B cell (primary cell): Measurements from ENCODE around the gene TMEM130. TPM values are rescaled to one million over a fixed set of nuclear protein-coding genes. Genes with fewer than 3 reads are reported as not detected.

Experiments
- ATAC-seq: fragments of 200-7000 bp; cut with Tn5 transposase; one replicate; pipeline ENCODE4 v1.10.0; 2021; ENCODE audit warnings: low read depth, mild to moderate bottlenecking, moderate number of reproducible peaks, moderate library complexity
- CTCF ChIA-PET: fragments of 350-600 bp; sonication (Branson Sonifier 250); formaldehyde crosslinking; loops from one replicate; lab custom pipeline; 2021; ENCODE audit warnings: antibody characterized with exemption, inconsistent platforms; lab: Charles Lee
- POLR2A ChIA-PET: fragments of 350-600 bp; sonication (Branson Sonifier 250); formaldehyde crosslinking; loops from one replicate; lab custom pipeline; 2021; ENCODE audit warnings: antibody characterized with exemption; lab: Charles Lee
- DNase-seq: peaks from one replicate; pipeline ENCODE4 v3.0.0; 2013
- H2AFZ ChIP-seq: 2 replicates; pipeline ENCODE4 v1.6.1; 2012; ENCODE audit warnings: mild to moderate bottlenecking, low read depth, low read length; ENCODE audit not compliant: insufficient read depth, poor library complexity, severe bottlenecking
- H3K27ac ChIP-seq, 2 donors: 1 replicate in 1 of 2; 2 replicates in 1 of 2; pipeline ENCODE4 v1.5.1; 2012 to 2013; ENCODE audit warnings: low read length in 2 of 2, mild to moderate bottlenecking in 2 of 2, moderate library complexity in 1 of 2
- H3K27me3 ChIP-seq, 4 experiments: fragments of 200-600 bp in 1 of 4; sonication (generic) in 1 of 4; replicated peaks in 1 of 4; 1 replicate in 2 of 4; 2 replicates in 2 of 4; pipeline versions ENCODE4 v1.6.1 to v1.7.0; 2013 to 2016; ENCODE audit warnings: low read length in 3 of 4, mild to moderate bottlenecking in 2 of 4, mixed read lengths in 1 of 4, moderate library complexity in 1 of 4; ENCODE audit not compliant: insufficient read depth in 4 of 4, control insufficient read depth in 3 of 4; ENCODE audit errors: control extremely low read depth in 1 of 4
- H3K36me3 ChIP-seq, 2 experiments: replicated peaks in 1 of 2; 1 replicate in 1 of 2; 2 replicates in 1 of 2; pipeline versions ENCODE4 v1.6.1 to v1.7.1; 2013; ENCODE audit warnings: low read length in 1 of 2; ENCODE audit not compliant: insufficient read depth in 2 of 2, control insufficient read depth in 1 of 2; ENCODE audit errors: control extremely low read depth in 1 of 2, extremely low read depth in 1 of 2
- H3K4me1 ChIP-seq, 2 donors: fragments of 200-600 bp in 1 of 2; sonication (generic) in 1 of 2; 1 replicate in 1 of 2; 2 replicates in 1 of 2; pipeline versions ENCODE4 v1.5.1 to v1.6.1; 2013 to 2017; ENCODE audit warnings: low read length in 2 of 2; ENCODE audit not compliant: control insufficient read depth in 2 of 2, insufficient read depth in 2 of 2
- H3K4me2 ChIP-seq: replicated peaks from 2 replicates; pipeline ENCODE3; 2012; ENCODE audit warnings: mild to moderate bottlenecking, low read depth, low read length; ENCODE audit not compliant: poor library complexity, severe bottlenecking
- H3K4me3 ChIP-seq, 5 experiments: fragments of 200-600 bp in 1 of 5; sonication (generic) in 1 of 5; 1 replicate in 3 of 5; 2 replicates in 2 of 5; pipeline versions ENCODE4 v1.5.1 to v1.7.0; 2011 to 2016; ENCODE audit warnings: low read length in 4 of 5, mild to moderate bottlenecking in 4 of 5, low read depth in 2 of 5, control low read depth in 1 of 5, moderate library complexity in 1 of 5; ENCODE audit not compliant: insufficient read depth in 1 of 5; ENCODE audit errors: control extremely low read depth in 1 of 5, extremely low read depth in 1 of 5
- H3K79me2 ChIP-seq: fragments of 200-600 bp; sonication (generic); one replicate; pipeline ENCODE4 v1.6.0; 2016; ENCODE audit warnings: low read length; ENCODE audit not compliant: control insufficient read depth, insufficient read depth
- H3K9ac ChIP-seq: fragments of 200-600 bp; sonication (generic); 2 replicates; pipeline ENCODE4 v1.6.1; 2017; ENCODE audit warnings: mild to moderate bottlenecking, low read length, moderate library complexity
- H3K9me3 ChIP-seq, 3 donors: one replicate each; pipeline versions ENCODE4 v1.6.1 to v1.7.1; 2013; ENCODE audit warnings: low read length in 2 of 3; ENCODE audit not compliant: control insufficient read depth in 2 of 3, insufficient read depth in 1 of 3; ENCODE audit errors: control extremely low read depth in 1 of 3
- H4K20me1 ChIP-seq: 2 replicates; pipeline ENCODE4 v1.6.0; 2012; ENCODE audit warnings: mild to moderate bottlenecking, low read length; ENCODE audit not compliant: insufficient read depth, control insufficient read depth, poor library complexity, severe bottlenecking
- H3K27ac Mint-ChIP-seq: one replicate; pipeline ENCODE4 v1.8.0; 2021; ENCODE audit warnings: mixed read lengths
- H3K27me3 Mint-ChIP-seq: one replicate; pipeline ENCODE4 v1.8.0; 2021; ENCODE audit warnings: mixed read lengths
- H3K4me1 Mint-ChIP-seq: one replicate; pipeline ENCODE4 v1.8.0; 2021; ENCODE audit warnings: mixed read lengths
- H3K4me3 Mint-ChIP-seq: one replicate; pipeline ENCODE4 v1.8.0; 2021; ENCODE audit warnings: mixed read lengths
- H3K9me3 Mint-ChIP-seq: one replicate; pipeline ENCODE4 v1.8.0; 2022; ENCODE audit warnings: mixed read lengths; ENCODE audit not compliant: insufficient read depth
- CTCF ChIP-seq: fragments of 200-600 bp; IDR thresholded peaks from one replicate; pipeline ENCODE4 v1.8.0; 2022; ENCODE audit warnings: antibody characterized with exemption, mild to moderate bottlenecking
- EZH2 ChIP-seq: IDR thresholded peaks from 2 replicates; pipeline ENCODE4 v1.6.1; 2012; ENCODE audit warnings: borderline replicate concordance, low read depth, mild to moderate bottlenecking, moderate library complexity, low read length; ENCODE audit not compliant: insufficient read depth, poor library complexity, severe bottlenecking
- WGBS: methylation state at CpG from one replicate; pipeline ENCODE4 v1.1.5; 2013; ENCODE audit warnings: missing lambda C conversion rate; ENCODE audit not compliant: insufficient coverage; 5-methylcytosine and 5-hydroxymethylcytosine counted together
- intact Hi-C: fragments of 100-400 bp; cut with micrococcal nuclease; formaldehyde crosslinking; loops from one replicate; pipeline ENCODE4 v1.10.0; 2022
- polyA plus RNA-seq: library from polyadenylated mRNA; depleted of rRNA; stranded (reverse); fragments of >200 nt; gene quantifications from 2 replicates; pipeline ENCODE4 v1.2.3, GENCODE V29; 2012
- total RNA-seq, 2 donors: library from RNA; stranded (reverse); fragments of 120-200 nt in 1 of 2; gene quantifications; 1 replicate in 1 of 2; 2 replicates in 1 of 2; pipeline versions ENCODE4 v1.2.3 to v1.2.4, GENCODE V29; 2013 to 2022

TMEM130 gene
- total and polyA plus RNA-seq, 2 donors (not counting 1 experiment from before 2014, with no cell fraction given): 0.20 TPM; not detected in 1

GRCh38 chr7:98908585-98908984, 38.8 kb upstream of the TMEM130 start:
- Mint-ChIP-seq H3K27ac (no peak overlapping the region), H3K4me3 (no peak overlapping the region), H3K4me1 (no peaks in the 10 kb centered on the region), H3K27me3 (no peaks in the 10 kb centered on the region), H3K9me3 (no peaks in the 10 kb centered on the region)
- Histone ChIP-seq H2AFZ (no peak overlapping the region), H3K4me1 (no peaks in the 10 kb centered on the region), H3K27ac (no peak overlapping the region), H3K27me3 (no peaks in the 10 kb centered on the region), H4K20me1 (no peaks in the 10 kb centered on the region), H3K4me3 (no peak overlapping the region), H3K79me2 (peaks cover 3% of the 10 kb centered on the region), H3K36me3 (peaks cover 0 to 82% of the 10 kb centered on the region in 2 experiments), H3K4me2 (no peak overlapping the region), H3K9ac (no peak overlapping the region), H3K9me3 (no peaks in the 10 kb centered on the region)
- intact Hi-C loops: no loop called here
- no peak for DNase-seq
- TF ChIP-seq EZH2 (no peak), CTCF (no peak)
- ATAC-seq: no peak
- 96% methylated on average over 17 of the region's 19 CpGs for WGBS
- ChIA-PET CTCF (no interaction called here), POLR2A (no interaction called here)

GRCh38 chr7:98907570-98907969, 37.8 kb upstream of the TMEM130 start:
- Histone ChIP-seq H3K9ac (no peak overlapping the region), H3K36me3 (peaks cover 0 to 83% of the 10 kb centered on the region in 2 experiments), H3K27me3 (no peaks in the 10 kb centered on the region), H3K4me3 (no peak overlapping the region), H3K79me2 (peaks cover 3% of the 10 kb centered on the region), H3K9me3 (no peaks in the 10 kb centered on the region), H3K27ac (no peak overlapping the region), H4K20me1 (no peaks in the 10 kb centered on the region), H3K4me1 (no peaks in the 10 kb centered on the region), H3K4me2 (no peak overlapping the region), H2AFZ (no peak overlapping the region)
- TF ChIP-seq CTCF (no peak), EZH2 (no peak)
- WGBS: 100% methylated on average over 4 of the region's 5 CpGs
- ATAC-seq (no peak), DNase-seq (no peak)
- POLR2A ChIA-PET: no interaction called here
- H3K4me1 Mint-ChIP-seq: no peaks in the 10 kb centered on the region
- H3K27ac Mint-ChIP-seq: no peak overlapping the region
- CTCF ChIA-PET: no interaction called here
- H3K9me3 Mint-ChIP-seq: no peaks in the 10 kb centered on the region
- no peak overlapping the region for H3K4me3 Mint-ChIP-seq
- no peaks in the 10 kb centered on the region for H3K27me3 Mint-ChIP-seq
- intact Hi-C loops: no loop called here
